PFSK-1 (cell line): ENCODE data around the gene RREB1.

Experiments
- FOXP2 ChIP-seq: optimal IDR thresholded peaks from 2 replicates; pipeline ENCODE3; 2011; ENCODE audit warnings: borderline replicate concordance, control low read depth, inconsistent platforms; ENCODE audit not compliant: insufficient read depth; ENCODE audit errors: extremely low read length, extremely low read depth
- POLR2AphosphoS5 ChIP-seq: IDR thresholded peaks from 2 replicates; pipeline ENCODE4 v1.6.1; 2012; ENCODE audit warnings: low read depth, mild to moderate bottlenecking, control low read depth, low read length, moderate library complexity
- REST ChIP-seq, 2 experiments: IDR thresholded peaks; 2 replicates each; pipeline versions ENCODE4 v1.6.1 to v1.8.0; 2011 to 2012; ENCODE audit warnings: low read depth in 2 of 2, low read length in 2 of 2, control low read depth in 1 of 2, inconsistent platforms in 1 of 2, mild to moderate bottlenecking in 1 of 2, moderate library complexity in 1 of 2; ENCODE audit not compliant: insufficient read depth in 1 of 2
- SIN3A ChIP-seq: IDR thresholded peaks from 2 replicates; pipeline ENCODE4 v1.6.1; 2012; ENCODE audit warnings: mild to moderate bottlenecking, low read length, moderate library complexity, borderline replicate concordance; ENCODE audit not compliant: insufficient read depth
- TAF1 ChIP-seq: IDR thresholded peaks from 2 replicates; pipeline ENCODE4 v1.6.1; 2012; ENCODE audit warnings: low read length, control low read depth, borderline replicate concordance; ENCODE audit not compliant: insufficient read depth

GRCh38 chr6:7224731-7225130, 117.0 kb downstream of the RREB1 start:
- TF ChIP-seq REST (IDR thresholded peaks at IDR 0.05; ENCODE audit: insufficient read depth in 1 of 2, low read depth in 2 of 2, low read length in 2 of 2) = no peak
- TF ChIP-seq TAF1 = no peak
- TF ChIP-seq POLR2AphosphoS5 = no peak
- no peak for TF ChIP-seq SIN3A
- TF ChIP-seq FOXP2 = no peak
